Activated CD4-positive, alpha-beta T cell treated with anti-CD3 and anti-CD28 coated beads, Interleukin-2, amount 10 ng/mL, durations not matched to agents 24 days and 14 days (primary cell): ENCODE data around the gene FLCN. TPM values are rescaled to one million over a fixed set of nuclear protein-coding genes. Genes with fewer than 3 reads are reported as not detected.

ENCODE experiments used
- DNase-seq: peaks from one replicate; pipeline ENCODE4 v3.0.0; 2022
- H3K27ac Mint-ChIP-seq: one replicate; pipeline ENCODE4 v1.8.0; 2022; ENCODE audit warnings: mild to moderate bottlenecking, mixed read lengths
- H3K27me3 Mint-ChIP-seq: one replicate; pipeline ENCODE4 v1.8.0; 2022; ENCODE audit warnings: mixed read lengths
- H3K36me3 Mint-ChIP-seq: one replicate; pipeline ENCODE4 v1.8.0; 2022; ENCODE audit warnings: low read depth, mild to moderate bottlenecking, mixed read lengths
- H3K4me1 Mint-ChIP-seq: one replicate; pipeline ENCODE4 v1.8.0; 2021; ENCODE audit warnings: mixed read lengths
- H3K4me3 Mint-ChIP-seq: one replicate; pipeline ENCODE4 v1.8.0; 2022; ENCODE audit warnings: mild to moderate bottlenecking, moderate library complexity, mixed read lengths
- H3K9me3 Mint-ChIP-seq: one replicate; pipeline ENCODE4 v1.8.0; 2021; ENCODE audit warnings: mixed read lengths
- intact Hi-C: fragments of 100-400 bp; cut with micrococcal nuclease; formaldehyde crosslinking; loops from one replicate; pipeline ENCODE4 v1.15.1; 2023
- total RNA-seq: library from RNA; stranded (reverse); gene quantifications from 2 replicates; pipeline ENCODE4 v1.2.3, GENCODE V29; 2022

Gene FLCN
- total RNA-seq, 1 donor from 2014 or later: 34.1 TPM

GRCh38 chr17:17228521-17229279, 8.3 kb downstream of the FLCN start:
- H3K27me3 Mint-ChIP-seq: no peaks in the 10 kb centered on the region
- intact Hi-C loops: no loop called here
- peaks cover 56% of the 10 kb centered on the region for H3K36me3 Mint-ChIP-seq
- H3K4me1 Mint-ChIP-seq: peaks cover 2% of the 10 kb centered on the region
- no peaks in the 10 kb centered on the region for H3K9me3 Mint-ChIP-seq
- no peak overlapping the region for H3K4me3 Mint-ChIP-seq
- no peak overlapping the region for H3K27ac Mint-ChIP-seq
- no peak for DNase-seq

GRCh38 chr17:17227608-17228520, 9.1 kb downstream of the FLCN start:
- H3K9me3 Mint-ChIP-seq: no peaks in the 10 kb centered on the region
- H3K27me3 Mint-ChIP-seq: no peaks in the 10 kb centered on the region
- intact Hi-C loops: no loop called here
- no peak for DNase-seq
- H3K4me1 Mint-ChIP-seq: peaks cover 2% of the 10 kb centered on the region
- H3K36me3 Mint-ChIP-seq: peaks cover 64% of the 10 kb centered on the region
- no peak overlapping the region for H3K27ac Mint-ChIP-seq
- no peak overlapping the region for H3K4me3 Mint-ChIP-seq

- Mint-ChIP-seq H3K27ac (no peak overlapping the region), H3K4me1 (peaks cover 2% of the 10 kb centered on the region), H3K9me3 (no peaks in the 10 kb centered on the region), H3K27me3 (no peaks in the 10 kb centered on the region), H3K4me3 (no peak overlapping the region), H3K36me3 (peaks cover 60% of the 10 kb centered on the region)
- DNase-seq: no peak
- intact Hi-C loops: no loop called here
These were observed 10.3 kb downstream of the FLCN start for GRCh38 chr17:17226451-17227265.

GRCh38 chr17:17225901-17226300, 11.1 kb downstream of the FLCN start:
- Mint-ChIP-seq H3K36me3 (peaks cover 59% of the 10 kb centered on the region), H3K27me3 (no peaks in the 10 kb centered on the region), H3K27ac (no peak overlapping the region), H3K9me3 (no peaks in the 10 kb centered on the region), H3K4me1 (peaks cover 2% of the 10 kb centered on the region), H3K4me3 (no peak overlapping the region)
- intact Hi-C loops: no loop called here
- DNase-seq: no peak

- Mint-ChIP-seq H3K4me1 (no peaks in the 10 kb centered on the region), H3K27me3 (no peaks in the 10 kb centered on the region), H3K36me3 (peaks cover 64% of the 10 kb centered on the region), H3K4me3 (no peak overlapping the region), H3K9me3 (no peaks in the 10 kb centered on the region), H3K27ac (no peak overlapping the region)
- intact Hi-C loops: no loop called here
- DNase-seq: no peak
These were observed 12.8 kb downstream of the FLCN start for GRCh38 chr17:17224137-17224536.

GRCh38 chr17:17223736-17224135, 13.2 kb downstream of the FLCN start:
- Mint-ChIP-seq H3K4me3 (no peak overlapping the region), H3K27ac (no peak overlapping the region), H3K27me3 (no peaks in the 10 kb centered on the region), H3K9me3 (no peaks in the 10 kb centered on the region), H3K4me1 (no peaks in the 10 kb centered on the region), H3K36me3 (peaks cover 63% of the 10 kb centered on the region)
- no peak for DNase-seq
- intact Hi-C loops: no loop called here

- Mint-ChIP-seq H3K36me3 (peaks cover 68% of the 10 kb centered on the region), H3K27ac (no peak overlapping the region), H3K9me3 (no peaks in the 10 kb centered on the region), H3K4me1 (no peaks in the 10 kb centered on the region), H3K27me3 (no peaks in the 10 kb centered on the region), H3K4me3 (no peak overlapping the region)
- intact Hi-C loops: no loop called here
- no peak for DNase-seq
These were observed 15.6 kb downstream of the FLCN start for GRCh38 chr17:17221329-17221728.

GRCh38 chr17:17220529-17220928, 16.4 kb downstream of the FLCN start:
- Mint-ChIP-seq H3K4me1 (no peaks in the 10 kb centered on the region), H3K9me3 (no peaks in the 10 kb centered on the region)

GRCh38 chr17:17217995-17218394, 19.0 kb downstream of the FLCN start:
- H3K9me3 Mint-ChIP-seq: no peaks in the 10 kb centered on the region
- H3K4me3 Mint-ChIP-seq: no peak overlapping the region
- H3K4me1 Mint-ChIP-seq: no peaks in the 10 kb centered on the region
- DNase-seq: no peak
- intact Hi-C loops: no loop called here
- peaks cover 51% of the 10 kb centered on the region for H3K36me3 Mint-ChIP-seq
- no peak overlapping the region for H3K27ac Mint-ChIP-seq
- H3K27me3 Mint-ChIP-seq: no peaks in the 10 kb centered on the region

More at GRCh38 chr17:17220529-17220928, 16.4 kb downstream of the FLCN start:
- no peak for DNase-seq
- H3K27me3 Mint-ChIP-seq: no peaks in the 10 kb centered on the region
- H3K27ac Mint-ChIP-seq: no peak overlapping the region
- intact Hi-C loops: no loop called here
- H3K36me3 Mint-ChIP-seq: peaks cover 63% of the 10 kb centered on the region
- H3K4me3 Mint-ChIP-seq: no peak overlapping the region

GRCh38 chr17:17216776-17217175, 20.2 kb downstream of the FLCN start:
- H3K36me3 Mint-ChIP-seq: peaks cover 48% of the 10 kb centered on the region

GRCh38 chr17:17216236-17216635, 20.7 kb downstream of the FLCN start:
- no peak for DNase-seq
- Mint-ChIP-seq H3K27ac (no peak overlapping the region), H3K4me1 (no peaks in the 10 kb centered on the region), H3K9me3 (no peaks in the 10 kb centered on the region), H3K36me3 (peaks cover 44% of the 10 kb centered on the region), H3K4me3 (no peak overlapping the region), H3K27me3 (no peaks in the 10 kb centered on the region)
- intact Hi-C loops: no loop called here

More at GRCh38 chr17:17216776-17217175, 20.2 kb downstream of the FLCN start:
- Mint-ChIP-seq H3K27me3 (no peaks in the 10 kb centered on the region), H3K4me1 (no peaks in the 10 kb centered on the region), H3K9me3 (no peaks in the 10 kb centered on the region), H3K4me3 (no peak overlapping the region), H3K27ac (no peak overlapping the region)
- intact Hi-C loops: no loop called here
- no peak for DNase-seq

GRCh38 chr17:17215575-17215974, 21.4 kb downstream of the FLCN start:
- Mint-ChIP-seq H3K9me3 (no peaks in the 10 kb centered on the region), H3K36me3 (peaks cover 41% of the 10 kb centered on the region), H3K27ac (no peak overlapping the region), H3K27me3 (no peaks in the 10 kb centered on the region), H3K4me3 (no peak overlapping the region), H3K4me1 (no peaks in the 10 kb centered on the region)
- no peak for DNase-seq
- intact Hi-C loops: no loop called here

- intact Hi-C loops: no loop called here
- Mint-ChIP-seq H3K4me3 (no peak overlapping the region), H3K27me3 (no peaks in the 10 kb centered on the region), H3K4me1 (no peaks in the 10 kb centered on the region), H3K36me3 (peaks cover 37% of the 10 kb centered on the region), H3K27ac (no peak overlapping the region), H3K9me3 (no peaks in the 10 kb centered on the region)
- no peak for DNase-seq
These were observed 22.1 kb downstream of the FLCN start for GRCh38 chr17:17214646-17215436.
